Medulla oblongata (tissue), 1 donor: ENCODE data around the gene DNAL4.
A peak's percentile ranks its signal among the peaks of the same experiment; 100 is the strongest.

Source experiments
- DNase-seq: peaks from one replicate; pipeline ENCODE4 v3.0.0-alpha.2; 2015; ENCODE audit errors: extremely low spot score

The DNAL4 gene

GRCh38 chr22:38758276-38758945, 35.5 kb downstream of the DNAL4 start:
- DNase-seq: no peak

- no peak for DNase-seq
Observed at GRCh38 chr22:38757464-38757757, 36.5 kb downstream of the DNAL4 start.

DNA sequence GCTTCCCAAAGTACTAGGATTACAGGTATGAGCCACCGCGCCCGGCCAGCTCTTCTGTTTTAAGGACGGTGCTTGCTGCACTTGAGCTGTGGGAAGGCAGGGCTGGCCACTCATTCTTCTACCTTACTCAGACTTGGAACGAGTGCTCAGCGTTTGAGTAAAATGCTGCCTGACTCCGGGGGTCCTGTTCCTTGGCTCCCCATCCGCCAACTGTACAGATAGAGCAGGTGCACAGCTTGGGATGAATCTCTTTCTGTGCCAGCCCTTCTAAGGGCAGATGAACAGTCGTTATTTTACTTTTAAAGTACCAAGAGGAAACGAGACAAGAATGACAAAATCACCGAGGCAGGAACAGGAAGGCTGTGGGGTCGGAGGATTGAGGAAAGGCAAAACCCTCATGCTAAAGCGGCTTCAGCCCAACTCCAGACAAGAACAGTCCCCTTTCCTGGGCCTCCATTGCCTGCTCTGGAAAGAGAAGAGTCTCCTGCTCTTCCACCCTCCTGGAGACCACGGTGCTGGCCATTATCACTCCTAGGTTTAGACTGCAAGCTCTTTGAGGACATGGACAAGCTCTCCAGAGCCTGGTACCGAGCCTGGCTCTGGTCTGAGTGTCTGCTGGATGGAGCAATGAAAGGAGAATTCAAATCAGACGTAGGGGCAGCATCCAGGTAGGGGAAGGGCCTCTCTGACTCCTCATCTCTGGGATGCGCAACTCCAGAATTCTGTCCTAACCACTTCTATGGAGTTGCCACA, 37.1 kb downstream of the DNAL4 start:
- DNase-seq: no peak

- peak; percentile 97 for DNase-seq
Observed at GRCh38 chr22:38755911-38756532, 37.9 kb downstream of the DNAL4 start, which contains the start of gene SUN2. TSS of gene SUN2 (minus strand) at chr22:38755998. CDS start at chr22:38752628, 3,370 bp downstream.

DNA sequence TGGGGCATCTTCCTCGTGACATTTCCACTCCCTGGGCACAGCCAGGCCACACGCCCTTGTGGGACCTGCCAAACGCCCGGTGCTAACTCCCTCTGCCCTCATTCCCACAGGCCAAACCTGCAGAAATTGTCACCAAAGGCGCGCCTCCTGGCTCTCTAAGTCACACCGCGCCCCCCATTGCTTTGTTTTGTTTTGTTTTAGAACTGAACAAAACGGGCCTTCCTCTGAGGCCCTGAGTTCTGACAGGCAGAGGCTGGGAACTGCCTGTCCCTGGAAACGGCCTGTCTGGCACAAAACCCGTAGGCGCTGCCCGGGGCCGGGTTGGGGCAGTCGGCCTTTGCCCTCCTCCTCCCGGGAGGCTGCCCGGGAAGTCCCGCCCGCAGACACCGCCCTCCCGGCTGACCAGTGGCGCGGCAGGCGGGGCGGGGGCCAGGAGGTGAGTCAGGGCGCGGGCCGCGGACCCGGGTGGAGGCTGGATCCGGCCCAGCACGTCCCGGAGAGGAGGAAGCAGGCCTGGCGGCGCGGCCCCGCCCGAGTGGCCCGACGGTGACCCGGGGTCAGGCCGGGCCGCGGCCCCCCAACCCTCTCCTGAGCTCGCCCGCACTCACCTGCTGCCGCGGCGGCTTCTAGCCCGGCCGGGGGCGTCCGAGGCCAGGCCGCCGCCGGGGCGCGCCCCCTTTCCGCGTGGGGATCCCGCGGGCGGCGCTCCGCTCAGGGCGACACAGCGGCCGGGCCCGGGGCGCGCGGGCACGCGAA, 38.6 kb downstream of the DNAL4 start:
- DNase-seq: peak; percentile 83

GRCh38 chr22:38754751-38755154, 39.2 kb downstream of the DNAL4 start:
- peak; percentile 72 for DNase-seq

DNA sequence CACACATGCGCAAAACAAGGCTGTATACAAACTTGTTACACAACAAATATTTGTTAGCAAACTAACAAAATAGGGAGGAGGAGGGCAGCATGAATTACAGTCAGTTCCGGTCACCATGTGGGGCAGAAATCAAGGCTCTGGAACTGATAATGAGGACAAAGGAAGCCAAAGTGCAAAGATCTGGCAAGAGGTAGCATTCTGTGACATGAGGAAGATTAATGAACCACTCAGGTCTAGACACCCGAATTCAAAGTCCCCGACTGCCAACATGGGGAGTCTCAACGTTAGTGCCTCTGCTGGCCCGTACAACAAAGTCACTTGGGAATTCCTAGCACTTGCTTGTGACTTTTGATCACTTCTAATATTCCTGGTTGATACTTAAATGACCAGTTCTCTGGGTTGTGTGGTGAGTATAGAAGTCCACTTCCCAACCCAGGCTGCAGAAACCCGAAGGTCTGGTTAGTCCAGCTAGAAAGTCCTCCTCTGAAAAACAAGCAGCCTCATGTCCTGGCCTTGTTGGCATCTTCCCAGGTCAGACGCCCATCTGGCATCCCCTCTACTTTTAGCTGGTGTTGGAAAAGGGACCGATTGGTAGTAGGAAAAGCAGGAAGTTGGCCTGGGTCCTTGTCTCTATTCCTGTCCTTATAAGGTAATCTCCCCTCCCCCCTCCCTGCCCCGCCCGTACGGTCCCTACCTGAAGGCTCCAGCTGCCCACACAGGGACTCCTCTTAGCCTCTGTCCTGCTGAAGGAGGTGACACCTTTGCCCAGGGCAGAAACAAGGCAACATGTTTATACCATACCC, 39.8 kb downstream of the DNAL4 start:
- DNase-seq: peak; percentile 73

- DNase-seq: no peak
Observed at GRCh38 chr22:38751422-38752346, 42.3 kb downstream of the DNAL4 start.

DNA sequence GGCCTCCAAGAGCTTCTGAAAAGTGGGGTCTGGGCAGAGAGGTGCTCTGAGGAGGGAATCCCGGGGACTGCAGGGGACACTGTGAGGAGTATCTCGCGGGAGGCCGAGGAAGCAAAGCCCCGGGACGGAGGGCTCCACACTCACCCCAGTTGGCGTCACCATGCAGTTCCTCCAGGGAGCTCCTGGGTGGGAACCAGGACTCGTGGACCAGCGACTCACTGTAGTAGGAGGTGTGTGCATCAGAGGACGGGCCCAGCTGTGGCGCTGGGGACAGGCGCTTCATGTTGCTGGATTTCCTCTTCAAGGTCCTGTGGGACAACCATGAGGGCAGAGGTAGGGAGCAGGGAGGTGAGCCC, 42.9 kb downstream of the DNAL4 start:
- DNase-seq: no peak

- DNase-seq: no peak
Observed at GRCh38 chr22:38750638-38751037, 43.3 kb downstream of the DNAL4 start.

- DNase-seq: no peak
Observed at GRCh38 chr22:38750104-38750503, 43.8 kb downstream of the DNAL4 start.

DNA sequence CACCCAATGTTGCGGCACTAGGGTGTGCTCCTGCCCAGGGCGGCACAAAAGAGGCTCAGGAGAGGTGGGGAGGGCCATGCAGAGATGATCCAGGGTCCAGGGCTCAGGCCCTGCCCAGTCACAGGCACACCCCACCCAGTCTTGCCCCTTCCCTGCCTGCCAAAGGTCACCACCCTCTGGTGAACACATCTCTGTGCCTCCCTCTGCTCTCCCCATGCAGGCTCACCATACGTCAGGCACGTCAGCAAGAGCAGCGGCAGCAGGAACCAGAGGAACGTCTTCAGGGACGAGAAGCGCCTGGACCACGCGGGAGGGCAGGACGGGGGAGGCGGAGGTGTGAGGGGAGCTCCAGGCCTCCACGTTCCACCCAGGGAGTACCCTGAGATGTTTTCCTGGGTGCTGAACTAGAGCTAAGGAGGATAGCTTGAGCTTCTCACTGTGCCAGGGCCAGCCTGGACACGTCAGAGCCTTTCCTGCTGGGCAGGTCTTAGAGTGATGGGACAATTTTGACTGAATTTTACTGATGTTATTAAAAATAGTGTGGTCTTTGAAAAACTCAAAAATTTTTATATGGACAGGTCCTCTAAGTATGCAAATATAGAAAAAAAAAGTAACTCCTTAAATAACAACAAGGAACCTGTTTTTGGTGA, 45.3 kb downstream of the DNAL4 start:
- no peak for DNase-seq

DNA sequence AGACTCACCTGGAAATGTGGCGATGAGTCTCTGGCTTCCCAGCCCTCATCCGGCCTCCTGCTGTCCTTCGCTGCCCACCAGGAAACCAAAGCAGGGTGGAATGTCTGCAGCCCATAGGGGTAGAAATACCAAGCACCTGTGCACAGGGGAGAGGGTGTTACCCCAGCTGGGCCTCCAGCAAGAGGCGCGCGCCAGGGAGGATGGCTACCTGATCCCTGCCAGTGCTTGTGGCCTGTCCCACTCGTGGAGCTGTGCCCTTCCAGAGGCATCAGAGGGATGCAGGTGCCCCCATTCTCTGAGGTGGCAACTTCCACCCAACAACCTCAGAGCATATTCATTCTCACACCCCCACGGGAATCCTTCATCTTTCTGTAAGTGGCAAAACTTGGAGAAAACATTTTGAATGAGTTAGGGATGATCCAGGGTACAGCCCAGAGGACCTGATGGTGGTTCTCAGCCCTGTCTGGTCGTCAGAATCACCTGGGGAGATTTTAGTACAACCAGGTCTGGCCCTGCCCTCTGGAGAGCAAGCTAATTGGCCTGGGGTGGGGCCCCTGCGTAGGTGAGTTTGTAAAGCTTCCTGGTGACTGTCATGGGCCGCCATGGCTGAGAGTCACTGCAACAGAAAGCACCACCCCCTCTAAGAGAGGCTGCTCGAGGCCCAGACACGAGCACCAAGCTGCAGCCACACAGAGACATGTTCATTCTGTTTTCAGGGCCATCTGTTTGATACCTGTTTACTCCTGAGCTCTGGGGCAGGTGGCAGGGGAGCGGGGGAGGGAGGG, 48.1 kb downstream of the DNAL4 start:
- DNase-seq: no peak

DNA sequence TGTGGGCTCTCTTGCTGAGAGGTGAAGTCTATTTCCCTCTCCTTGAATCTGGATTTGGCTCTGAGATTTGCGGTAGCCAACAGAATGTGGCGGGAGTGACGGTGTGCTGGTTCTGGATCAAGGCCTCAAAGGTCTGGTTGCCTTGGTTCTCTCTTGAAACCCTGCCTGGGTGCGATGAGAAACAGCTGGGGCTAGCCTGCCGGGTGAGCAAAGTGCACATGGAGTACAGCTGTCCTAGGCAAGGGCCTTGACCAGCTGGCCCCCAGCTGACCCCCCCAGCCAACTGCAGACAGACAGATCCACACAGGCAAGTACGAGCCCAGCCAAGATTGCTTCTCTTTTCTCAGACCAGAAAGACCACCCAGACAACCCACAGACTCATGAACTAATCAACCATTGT, 49.0 kb downstream of the DNAL4 start:
- no peak for DNase-seq

GRCh38 chr22:38742176-38742942, 51.6 kb downstream of the DNAL4 start:
- DNase-seq: no peak

GRCh38 chr22:38741576-38741975, 52.4 kb downstream of the DNAL4 start:
- no peak for DNase-seq

DNA sequence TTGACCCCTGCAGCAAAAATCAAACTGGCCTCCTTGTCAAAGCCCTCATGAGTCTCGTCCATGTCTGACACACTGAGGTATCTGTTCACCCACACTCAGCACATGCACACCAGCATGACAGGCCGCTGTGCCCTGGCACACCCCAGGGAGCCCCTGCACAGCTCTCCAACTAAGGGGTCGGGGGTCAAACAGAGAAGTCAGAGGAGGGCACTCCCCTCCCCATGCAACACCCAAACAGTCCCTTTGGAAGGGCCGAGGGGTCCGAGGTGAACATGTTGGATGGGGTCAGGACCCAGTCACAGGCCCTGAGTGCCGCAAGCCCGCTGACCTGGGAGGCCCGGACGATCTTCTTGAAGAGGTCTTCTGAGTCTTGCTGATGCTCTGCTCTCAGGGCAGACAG, 52.8 kb downstream of the DNAL4 start:
- no peak for DNase-seq

GRCh38 chr22:38740754-38741153, 53.2 kb downstream of the DNAL4 start:
- DNase-seq: no peak
